Upper lobe of left lung (tissue), 6 donors: ENCODE results near the gene CNST. TPM values are rescaled to one million over a fixed set of nuclear protein-coding genes. Genes with fewer than 3 reads are reported as not detected.

Experiments
- ATAC-seq, 2 donors: fragments of 200-7000 bp; cut with Tn5 transposase; one replicate each; pipeline ENCODE4 v1.9.1; 2022; ENCODE audit warnings: mild to moderate bottlenecking in 2 of 2, moderate library complexity in 2 of 2; ENCODE audit not compliant: low FRiP score in 2 of 2
- DNase-seq, 2 donors: peaks; one replicate each; pipeline ENCODE4 v3.0.0-alpha.2; 2019 to 2020
- H3K27ac ChIP-seq, 4 donors: fragments of 200-600 bp; sonication (generic); one replicate each; pipeline ENCODE4 v1.5.1; 2016 to 2019
- H3K27me3 ChIP-seq, 4 donors: fragments of 200-600 bp; sonication (generic); one replicate each; pipeline ENCODE4 v1.5.1; 2017 to 2019
- H3K36me3 ChIP-seq, 4 donors: fragments of 200-600 bp; sonication (generic); one replicate each; pipeline ENCODE4 v1.5.1; 2016 to 2019
- H3K4me1 ChIP-seq, 4 donors: fragments of 200-600 bp; sonication (generic); one replicate each; pipeline ENCODE4 v1.5.1; 2018 to 2019
- H3K4me3 ChIP-seq, 4 donors: fragments of 200-600 bp; sonication (generic); one replicate each; pipeline ENCODE4 v1.5.1; 2017 to 2019; ENCODE audit warnings: mild to moderate bottlenecking in 2 of 4, moderate library complexity in 1 of 4
- H3K9me3 ChIP-seq, 4 donors: fragments of 200-600 bp; sonication (generic); one replicate each; pipeline ENCODE4 v1.5.1; 2018 to 2019
- CTCF ChIP-seq, 6 experiments: fragments of 450-650 bp in 4 of 6; fragments of 200-600 bp in 2 of 6; sonication (generic) in 2 of 6; IDR thresholded peaks; one replicate each; pipeline ENCODE4 v1.5.1; 2016 to 2019; ENCODE audit warnings: antibody characterized with exemption in 6 of 6
- EP300 ChIP-seq, 4 donors: sonication (generic); formaldehyde crosslinking; IDR thresholded peaks; one replicate each; pipeline ENCODE4 v1.5.1; 2017; ENCODE audit warnings: antibody characterized with exemption in 4 of 4, control low read depth in 2 of 4
- POLR2A ChIP-seq, 4 donors: fragments of 450-650 bp; IDR thresholded peaks; one replicate each; pipeline ENCODE4 v1.5.1; 2016 to 2017; ENCODE audit warnings: antibody characterized with exemption in 4 of 4, mild to moderate bottlenecking in 2 of 4
- POLR2AphosphoS5 ChIP-seq, 2 donors: sonication (generic); formaldehyde crosslinking; IDR thresholded peaks; one replicate each; pipeline ENCODE4 v1.5.1; 2017; ENCODE audit warnings: antibody characterized with exemption in 2 of 2
- WGBS, 2 donors: methylation state at CpG; one replicate each; pipeline ENCODE4 v1.1.5; 2017 to 2018; 5-methylcytosine and 5-hydroxymethylcytosine counted together
- total RNA-seq, 6 donors: library from RNA; depleted of rRNA in 4 of 6; stranded (reverse); fragments of >200 nt in 4 of 6; gene quantifications; one replicate each; pipeline versions ENCODE4 v1.1.0 to v1.2.1, GENCODE V29; 2016 to 2021
- donor health status: DM: no; HTN: no; CAD: no; lungs with moderate emphysema.
- donor health status: DM: no; HTN: yes; CAD: no; lungs with severe emphysema.

CNST gene
- total RNA-seq: 10 to 100 TPM; 22.1 to 40.1 (median 29.2) TPM

GRCh38 chr1:246566128-246566812 lies at the start of gene CNST, which contains the start of gene TFB2M:
TSS of gene CNST (plus strand) at chr1:246566456. CDS start at chr1:246591563, 25,107 bp downstream.
TSS of gene TFB2M (minus strand) at chr1:246566261. CDS start at chr1:246566138, 123 bp downstream.
- ATAC-seq (peak; percentile 99 to 100), DNase-seq (peak; percentile 97 to 99)
- no peaks in the 10 kb centered on the region for H3K27me3 ChIP-seq
- peak within 1 kb of the TSS; percentile 95 to 99 (median 97) for H3K27ac ChIP-seq
- peak within 1 kb of the TSS; percentile 85 to 96 (median 92) for H3K4me3 ChIP-seq
- no peaks in the 10 kb centered on the region for H3K9me3 ChIP-seq
- H3K36me3 ChIP-seq: peaks cover 0 to 13% (median 8%) of the 10 kb centered on the region in 4 donors
- TF ChIP-seq POLR2A (IDR thresholded peaks at IDR 0.05) (peak in 3 of 4 donors; percentile 86 to 96 (median 91)), CTCF (IDR thresholded peaks at IDR 0.05) (peak in 1 of 6 experiments; percentile 27), POLR2AphosphoS5 (IDR thresholded peaks at IDR 0.05) (peak; percentile 88 to 96), EP300 (IDR thresholded peaks at IDR 0.05) (peak in 1 of 4 donors; percentile 35)
- WGBS, 2 donors: 1% methylated on average over 31 of the region's 62 CpGs; no CpG with 5 or more reads in 1 of the 2 donors
- peaks cover 37 to 66% (median 52%) of the 10 kb centered on the region in 4 donors for H3K4me1 ChIP-seq

GRCh38 chr1:246517391-246517790 lies 48.9 kb upstream of the CNST start:
- ATAC-seq (no peak), DNase-seq (no peak)
- Histone ChIP-seq H3K9me3 (peaks cover 17 to 42% (median 34%) of the 10 kb centered on the region in 4 donors), H3K4me1 (no peaks in the 10 kb centered on the region), H3K4me3 (no peak overlapping the region), H3K27ac (no peak overlapping the region), H3K36me3 (no peaks in the 10 kb centered on the region), H3K27me3 (no peaks in the 10 kb centered on the region)
- no peak for TF ChIP-seq POLR2A (IDR thresholded peaks at IDR 0.05)
- TF ChIP-seq POLR2AphosphoS5 (IDR thresholded peaks at IDR 0.05): no peak
- TF ChIP-seq EP300 (IDR thresholded peaks at IDR 0.05): no peak
- TF ChIP-seq CTCF (IDR thresholded peaks at IDR 0.05): no peak
- 60 to 77% methylated on average over 5 to 7 of the region's 7 CpGs for WGBS, 2 donors

- ATAC-seq (peak; percentile 20 to 24), DNase-seq (peak in 1 of 2 donors; percentile 60)
- no peaks in the 10 kb centered on the region for H3K36me3 ChIP-seq
- 89 to 94% methylated on average over 13 to 17 of the region's 17 CpGs for WGBS, 2 donors
- H3K9me3 ChIP-seq: peaks cover 17 to 42% (median 34%) of the 10 kb centered on the region in 4 donors
- no peak overlapping the region for H3K4me3 ChIP-seq
- TF ChIP-seq EP300 (IDR thresholded peaks at IDR 0.05) (no peak), CTCF (IDR thresholded peaks at IDR 0.05) (no peak), POLR2AphosphoS5 (IDR thresholded peaks at IDR 0.05) (no peak), POLR2A (IDR thresholded peaks at IDR 0.05) (no peak)
- H3K4me1 ChIP-seq: no peaks in the 10 kb centered on the region
- no peaks in the 10 kb centered on the region for H3K27me3 ChIP-seq
- H3K27ac ChIP-seq: no peak overlapping the region
Observed at GRCh38 chr1:246518456-246519205, 47.6 kb upstream of the CNST start.

GRCh38 chr1:246519514-246519913 lies 46.7 kb upstream of the CNST start:
- 100% methylated on average over 1 of the region's 1 CpG; no CpG with 5 or more reads in 1 of the 2 donors for WGBS, 2 donors
- Histone ChIP-seq H3K36me3 (no peaks in the 10 kb centered on the region), H3K27me3 (no peaks in the 10 kb centered on the region), H3K27ac (no peak overlapping the region), H3K9me3 (peaks cover 17 to 33% (median 29%) of the 10 kb centered on the region in 4 donors), H3K4me3 (no peak overlapping the region), H3K4me1 (no peaks in the 10 kb centered on the region)
- ATAC-seq (no peak), DNase-seq (no peak)
- TF ChIP-seq EP300 (IDR thresholded peaks at IDR 0.05): no peak
- TF ChIP-seq POLR2A (IDR thresholded peaks at IDR 0.05): no peak
- TF ChIP-seq CTCF (IDR thresholded peaks at IDR 0.05): no peak
- no peak for TF ChIP-seq POLR2AphosphoS5 (IDR thresholded peaks at IDR 0.05)
